HG03103 (cell line): ENCODE data around the gene TTYH3.
"Not testable (repeated sequence)": the region's sequence is repeated elsewhere in the genome, so short reads cannot be mapped to it uniquely, and the experiment has no call there.

Experiments used
- ATAC-seq: cut with Tn5 transposase; IDR thresholded peaks from one replicate; pipeline ENCODE4 v1.9.1; 2021; ENCODE audit warnings: low read depth; ENCODE audit not compliant: unreplicated experiment

Gene TTYH3

GRCh38 chr7:2602406-2603043 lies 29.3 kb upstream of the TTYH3 start:
- no peak for ATAC-seq

- no peak for ATAC-seq
These were observed 28.5 kb upstream of the TTYH3 start for GRCh38 chr7:2603044-2603965.

GRCh38 chr7:2604608-2605174 lies 27.1 kb upstream of the TTYH3 start:
- no peak for ATAC-seq

- no peak for ATAC-seq
These were observed 25.9 kb upstream of the TTYH3 start for GRCh38 chr7:2605608-2606538.

GRCh38 chr7:2606539-2606936 lies 25.2 kb upstream of the TTYH3 start:
- no peak for ATAC-seq

- ATAC-seq = no peak
These were observed 24.5 kb upstream of the TTYH3 start for GRCh38 chr7:2607122-2607922.

- ATAC-seq = no peak
These were observed 23.6 kb upstream of the TTYH3 start for GRCh38 chr7:2607923-2608904.

GRCh38 chr7:2608921-2609411 lies 22.8 kb upstream of the TTYH3 start:
- no peak for ATAC-seq

GRCh38 chr7:2609646-2610045 lies 22.1 kb upstream of the TTYH3 start:
- ATAC-seq = not testable (repeated sequence)

- no peak for ATAC-seq
These were observed 21.3 kb upstream of the TTYH3 start for GRCh38 chr7:2610466-2610865.

- ATAC-seq = no peak
These were observed 20.9 kb upstream of the TTYH3 start for GRCh38 chr7:2610898-2611297.

- ATAC-seq = no peak
These were observed 20.4 kb upstream of the TTYH3 start for GRCh38 chr7:2611401-2611800.

GRCh38 chr7:2611922-2612321 lies 19.9 kb upstream of the TTYH3 start:
- no peak for ATAC-seq

GRCh38 chr7:2612445-2613097 lies 19.2 kb upstream of the TTYH3 start:
- no peak for ATAC-seq

GRCh38 chr7:2613098-2613930 lies 18.5 kb upstream of the TTYH3 start:
- ATAC-seq = no peak

GRCh38 chr7:2613931-2614600 lies 17.7 kb upstream of the TTYH3 start:
- no peak for ATAC-seq
